Measurements from ENCODE around the gene FBXL15.

GRCh38 chr10:102411341-102412255 is 9.0 kb upstream of the FBXL15 start:
- TF ChIP-seq CTCF (IDR thresholded peaks at IDR 0.05; ENCODE audit: low read depth, low read length) (no peak), POLR2A (IDR thresholded peaks at IDR 0.05; ENCODE audit: extremely low read depth, insufficient read length) (no peak), MAX (IDR thresholded peaks at IDR 0.05; ENCODE audit: low read depth, low read length) (no peak), MYC (IDR thresholded peaks at IDR 0.05; ENCODE audit: low read depth, low read length) (no peak)

Measured in NB4 (cell line).